ENCODE data around the gene PIMREG.

PIMREG gene

GRCh38 chr17:6457688-6458459, 13.6 kb downstream of the PIMREG start:
- Histone ChIP-seq H3K4me3 (ENCODE audit: low read length) (no peak overlapping the region), H3K4me1 (ENCODE audit: control insufficient read depth, insufficient read depth, low read length) (no peaks in the 10 kb centered on the region), H3K27ac (ENCODE audit: low read depth, low read length) (no peak overlapping the region), H3K36me3 (ENCODE audit: control insufficient read depth, insufficient read depth, low read length) (no peaks in the 10 kb centered on the region), H3K9ac (ENCODE audit: low read length) (no peak overlapping the region), H3K27me3 (ENCODE audit: control insufficient read depth, insufficient read depth, low read length) (peaks cover 2% of the 10 kb centered on the region)

GRCh38 chr17:6458460-6458950, 14.2 kb downstream of the PIMREG start:
- Histone ChIP-seq H3K27me3 (ENCODE audit: control insufficient read depth, insufficient read depth, low read length) (peaks cover 2% of the 10 kb centered on the region), H3K4me3 (ENCODE audit: low read length) (no peak overlapping the region), H3K27ac (ENCODE audit: low read depth, low read length) (no peak overlapping the region), H3K36me3 (ENCODE audit: control insufficient read depth, insufficient read depth, low read length) (no peaks in the 10 kb centered on the region), H3K4me1 (ENCODE audit: control insufficient read depth, insufficient read depth, low read length) (no peaks in the 10 kb centered on the region), H3K9ac (ENCODE audit: low read length) (no peak overlapping the region)

- Histone ChIP-seq H3K27ac (ENCODE audit: low read depth, low read length) (no peak overlapping the region), H3K36me3 (ENCODE audit: control insufficient read depth, insufficient read depth, low read length) (no peaks in the 10 kb centered on the region), H3K4me1 (ENCODE audit: control insufficient read depth, insufficient read depth, low read length) (no peaks in the 10 kb centered on the region), H3K27me3 (ENCODE audit: control insufficient read depth, insufficient read depth, low read length) (no peaks in the 10 kb centered on the region), H3K4me3 (ENCODE audit: low read length) (no peak overlapping the region), H3K9ac (ENCODE audit: low read length) (no peak overlapping the region)
These were observed 16.4 kb downstream of the PIMREG start for GRCh38 chr17:6460531-6461161.

GRCh38 chr17:6461246-6461645, 17.0 kb downstream of the PIMREG start:
- H3K27ac ChIP-seq (ENCODE audit: low read depth, low read length): no peak overlapping the region
- no peaks in the 10 kb centered on the region for H3K27me3 ChIP-seq (ENCODE audit: control insufficient read depth, insufficient read depth, low read length)
- no peak overlapping the region for H3K9ac ChIP-seq (ENCODE audit: low read length)
- H3K36me3 ChIP-seq (ENCODE audit: control insufficient read depth, insufficient read depth, low read length): no peaks in the 10 kb centered on the region
- H3K4me3 ChIP-seq (ENCODE audit: low read length): no peak overlapping the region
- no peaks in the 10 kb centered on the region for H3K4me1 ChIP-seq (ENCODE audit: control insufficient read depth, insufficient read depth, low read length)

GRCh38 chr17:6461792-6462524, 17.7 kb downstream of the PIMREG start:
- no peak overlapping the region for H3K4me3 ChIP-seq (ENCODE audit: low read length)
- H3K9ac ChIP-seq (ENCODE audit: low read length): no peak overlapping the region
- H3K27ac ChIP-seq (ENCODE audit: low read depth, low read length): no peak overlapping the region
- no peaks in the 10 kb centered on the region for H3K36me3 ChIP-seq (ENCODE audit: control insufficient read depth, insufficient read depth, low read length)
- H3K4me1 ChIP-seq (ENCODE audit: control insufficient read depth, insufficient read depth, low read length): no peaks in the 10 kb centered on the region
- H3K27me3 ChIP-seq (ENCODE audit: control insufficient read depth, insufficient read depth, low read length): no peaks in the 10 kb centered on the region

GRCh38 chr17:6462692-6463091, 18.4 kb downstream of the PIMREG start:
- H3K4me1 ChIP-seq (ENCODE audit: control insufficient read depth, insufficient read depth, low read length): no peaks in the 10 kb centered on the region
- no peak overlapping the region for H3K4me3 ChIP-seq (ENCODE audit: low read length)
- no peak overlapping the region for H3K9ac ChIP-seq (ENCODE audit: low read length)
- H3K27ac ChIP-seq (ENCODE audit: low read depth, low read length): no peak overlapping the region
- H3K27me3 ChIP-seq (ENCODE audit: control insufficient read depth, insufficient read depth, low read length): no peaks in the 10 kb centered on the region
- no peaks in the 10 kb centered on the region for H3K36me3 ChIP-seq (ENCODE audit: control insufficient read depth, insufficient read depth, low read length)

- Histone ChIP-seq H3K9ac (ENCODE audit: low read length) (no peak overlapping the region), H3K4me1 (ENCODE audit: control insufficient read depth, insufficient read depth, low read length) (no peaks in the 10 kb centered on the region), H3K36me3 (ENCODE audit: control insufficient read depth, insufficient read depth, low read length) (peaks cover 2% of the 10 kb centered on the region), H3K4me3 (ENCODE audit: low read length) (no peak overlapping the region), H3K27me3 (ENCODE audit: control insufficient read depth, insufficient read depth, low read length) (no peaks in the 10 kb centered on the region), H3K27ac (ENCODE audit: low read depth, low read length) (no peak overlapping the region)
These were observed 19.6 kb downstream of the PIMREG start for GRCh38 chr17:6463616-6464445.

- Histone ChIP-seq H3K27ac (ENCODE audit: low read depth, low read length) (no peak overlapping the region), H3K4me1 (ENCODE audit: control insufficient read depth, insufficient read depth, low read length) (no peaks in the 10 kb centered on the region), H3K27me3 (ENCODE audit: control insufficient read depth, insufficient read depth, low read length) (no peaks in the 10 kb centered on the region), H3K36me3 (ENCODE audit: control insufficient read depth, insufficient read depth, low read length) (peaks cover 2% of the 10 kb centered on the region), H3K4me3 (ENCODE audit: low read length) (no peak overlapping the region), H3K9ac (ENCODE audit: low read length) (no peak overlapping the region)
These were observed 20.3 kb downstream of the PIMREG start for GRCh38 chr17:6464446-6465041.

GRCh38 chr17:6465206-6466003, 21.1 kb downstream of the PIMREG start:
- H3K27ac ChIP-seq (ENCODE audit: low read depth, low read length): no peak overlapping the region
- H3K9ac ChIP-seq (ENCODE audit: low read length): no peak overlapping the region
- peaks cover 2% of the 10 kb centered on the region for H3K36me3 ChIP-seq (ENCODE audit: control insufficient read depth, insufficient read depth, low read length)
- H3K27me3 ChIP-seq (ENCODE audit: control insufficient read depth, insufficient read depth, low read length): no peaks in the 10 kb centered on the region
- H3K4me1 ChIP-seq (ENCODE audit: control insufficient read depth, insufficient read depth, low read length): no peaks in the 10 kb centered on the region
- H3K4me3 ChIP-seq (ENCODE audit: low read length): no peak overlapping the region

GRCh38 chr17:6467567-6467966, 23.3 kb downstream of the PIMREG start:
- Histone ChIP-seq H3K27me3 (ENCODE audit: control insufficient read depth, insufficient read depth, low read length) (no peaks in the 10 kb centered on the region), H3K27ac (ENCODE audit: low read depth, low read length) (no peak overlapping the region), H3K4me1 (ENCODE audit: control insufficient read depth, insufficient read depth, low read length) (no peaks in the 10 kb centered on the region), H3K4me3 (ENCODE audit: low read length) (no peak overlapping the region), H3K9ac (ENCODE audit: low read length) (no peak overlapping the region), H3K36me3 (ENCODE audit: control insufficient read depth, insufficient read depth, low read length) (peaks cover 2% of the 10 kb centered on the region)

- no peaks in the 10 kb centered on the region for H3K27me3 ChIP-seq (ENCODE audit: control insufficient read depth, insufficient read depth, low read length)
- no peak overlapping the region for H3K27ac ChIP-seq (ENCODE audit: low read depth, low read length)
- H3K4me3 ChIP-seq (ENCODE audit: low read length): no peak overlapping the region
These were observed 24.0 kb downstream of the PIMREG start for GRCh38 chr17:6468051-6468790.

More at GRCh38 chr17:6468051-6468790, 24.0 kb downstream of the PIMREG start:
- H3K36me3 ChIP-seq (ENCODE audit: control insufficient read depth, insufficient read depth, low read length): peaks cover 2% of the 10 kb centered on the region
- H3K9ac ChIP-seq (ENCODE audit: low read length): no peak overlapping the region
- H3K4me1 ChIP-seq (ENCODE audit: control insufficient read depth, insufficient read depth, low read length): no peaks in the 10 kb centered on the region

All from rectal smooth muscle tissue (tissue), 1 donor.